NCI-H345 (cell line): Measurements from ENCODE around the gene PCDHGB7.
"Not testable (repeated sequence)": the region's sequence is repeated elsewhere in the genome, so short reads cannot be mapped to it uniquely, and the experiment has no call there.

ENCODE experiments used
- DNase-seq: peaks from one replicate; lab custom pipeline; 2025; lab: John Stamatoyannopoulos, UW

Gene PCDHGB7

DNA sequence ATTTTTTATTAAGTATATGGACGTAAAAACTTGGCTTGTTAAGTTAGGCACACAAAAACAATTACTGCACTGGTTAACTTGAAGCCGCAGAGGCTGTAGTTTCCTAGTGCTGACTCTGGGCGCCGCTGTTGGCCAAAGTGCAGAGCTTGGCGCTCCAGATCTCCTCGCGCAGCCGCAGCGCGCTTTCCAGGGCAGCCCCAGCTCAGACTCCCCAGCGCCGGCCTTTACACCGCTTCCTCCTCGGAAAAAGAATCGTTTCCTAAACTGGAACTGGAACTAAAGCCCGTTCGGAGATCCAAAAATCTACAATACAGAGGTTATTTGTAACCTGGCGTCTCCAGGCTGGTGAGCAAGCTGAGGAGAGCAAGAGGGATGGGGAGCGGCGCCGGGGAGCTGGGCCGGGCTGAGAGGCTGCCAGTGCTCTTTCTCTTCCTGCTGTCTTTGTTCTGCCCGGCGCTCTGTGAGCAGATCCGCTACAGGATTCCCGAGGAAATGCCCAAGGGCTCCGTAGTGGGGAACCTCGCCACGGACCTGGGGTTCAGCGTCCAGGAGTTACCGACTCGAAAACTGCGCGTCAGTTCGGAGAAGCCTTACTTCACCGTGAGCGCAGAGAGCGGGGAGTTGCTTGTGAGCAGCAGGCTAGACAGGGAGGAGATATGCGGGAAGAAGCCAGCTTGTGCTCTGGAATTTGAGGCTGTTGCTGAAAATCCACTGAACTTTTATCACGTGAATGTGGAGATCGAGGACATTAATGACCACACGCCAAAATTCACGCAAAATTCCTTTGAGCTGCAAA is 19.5 kb upstream of the PCDHGB7 start, which contains the start of gene PCDHGB5:
Gene PCDHGB5, plus strand, starts transcription at position 192 of the 796 bp plus-strand sequence. Its CDS starts 181 bp downstream, at position 373.
- not testable (repeated sequence) for DNase-seq

DNA sequence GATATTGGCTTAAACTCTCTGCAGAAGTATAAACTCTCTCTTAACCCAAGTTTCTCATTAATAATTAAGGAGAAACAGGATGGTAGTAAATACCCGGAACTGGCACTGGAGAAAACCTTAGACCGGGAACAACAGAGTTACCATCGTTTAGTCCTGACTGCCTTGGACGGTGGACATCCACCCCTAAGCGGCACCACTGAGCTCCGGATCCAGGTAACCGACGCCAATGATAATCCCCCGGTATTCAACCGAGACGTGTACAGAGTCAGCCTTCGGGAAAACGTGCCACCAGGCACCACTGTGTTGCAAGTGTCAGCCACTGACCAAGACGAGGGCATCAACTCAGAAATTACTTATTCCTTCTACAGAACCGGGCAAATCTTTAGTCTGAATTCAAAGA is 18.9 kb upstream of the PCDHGB7 start:
- DNase-seq: no peak

DNA sequence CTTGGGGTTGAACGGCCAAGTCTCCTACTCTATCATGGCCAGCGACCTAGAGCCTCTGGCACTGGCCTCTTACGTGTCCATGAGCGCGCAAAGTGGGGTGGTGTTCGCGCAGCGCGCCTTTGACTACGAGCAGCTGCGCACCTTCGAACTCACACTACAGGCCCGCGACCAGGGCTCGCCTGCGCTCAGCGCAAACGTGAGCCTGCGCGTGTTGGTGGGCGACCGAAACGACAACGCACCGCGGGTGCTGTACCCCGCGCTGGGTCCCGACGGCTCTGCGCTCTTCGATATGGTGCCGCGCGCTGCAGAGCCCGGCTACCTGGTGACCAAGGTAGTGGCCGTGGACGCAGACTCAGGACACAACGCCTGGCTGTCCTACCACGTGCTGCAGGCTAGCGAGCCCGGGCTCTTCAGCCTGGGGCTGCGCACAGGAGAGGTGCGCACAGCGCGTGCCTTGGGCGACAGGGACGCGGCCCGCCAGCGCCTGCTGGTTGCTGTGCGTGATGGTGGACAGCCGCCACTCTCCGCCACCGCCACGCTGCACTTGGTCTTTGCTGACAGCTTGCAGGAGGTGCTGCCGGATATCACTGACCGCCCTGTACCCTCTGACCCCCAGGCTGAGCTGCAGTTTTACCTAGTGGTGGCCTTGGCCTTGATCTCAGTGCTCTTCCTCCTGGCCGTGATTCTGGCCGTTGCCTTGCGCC is 17.8 kb upstream of the PCDHGB7 start:
- DNase-seq: no peak

DNA sequence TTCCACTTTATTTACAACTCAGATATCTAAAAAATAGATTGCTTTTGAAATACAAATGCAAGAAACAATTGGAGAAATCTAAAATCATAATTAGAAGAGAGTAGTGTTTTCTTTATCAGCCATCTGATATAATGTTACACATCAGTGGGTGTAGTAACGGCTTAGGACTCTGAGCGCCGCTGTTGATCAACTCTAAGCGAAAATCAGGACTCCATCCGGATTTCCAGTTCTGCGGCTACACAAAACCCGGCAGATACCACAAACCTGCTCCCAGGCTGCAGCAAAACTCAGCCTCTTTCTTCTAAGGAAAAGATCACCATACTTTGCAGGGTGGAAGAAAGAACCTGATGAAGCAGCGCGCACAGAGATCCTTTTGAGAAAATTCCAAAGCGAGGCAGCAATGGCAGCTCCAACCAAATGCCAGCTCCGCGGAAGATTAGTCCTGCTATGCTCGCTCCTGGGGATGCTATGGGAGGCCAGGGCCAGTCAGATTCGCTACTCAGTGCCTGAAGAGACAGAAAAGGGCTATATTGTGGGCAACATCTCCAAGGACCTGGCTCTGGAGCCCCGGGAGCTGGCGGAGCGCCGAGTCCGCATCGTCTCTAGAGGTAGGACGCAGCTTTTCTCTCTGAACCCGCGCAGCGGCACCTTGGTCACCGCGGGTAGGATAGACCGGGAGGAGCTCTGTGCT is 14.8 kb upstream of the PCDHGB7 start, which contains the start of gene PCDHGA9:
Gene PCDHGA9, plus strand, starts transcription at position 226 of the 691 bp plus-strand sequence. Its CDS starts 175 bp downstream, at position 401.
- no peak for DNase-seq

DNA sequence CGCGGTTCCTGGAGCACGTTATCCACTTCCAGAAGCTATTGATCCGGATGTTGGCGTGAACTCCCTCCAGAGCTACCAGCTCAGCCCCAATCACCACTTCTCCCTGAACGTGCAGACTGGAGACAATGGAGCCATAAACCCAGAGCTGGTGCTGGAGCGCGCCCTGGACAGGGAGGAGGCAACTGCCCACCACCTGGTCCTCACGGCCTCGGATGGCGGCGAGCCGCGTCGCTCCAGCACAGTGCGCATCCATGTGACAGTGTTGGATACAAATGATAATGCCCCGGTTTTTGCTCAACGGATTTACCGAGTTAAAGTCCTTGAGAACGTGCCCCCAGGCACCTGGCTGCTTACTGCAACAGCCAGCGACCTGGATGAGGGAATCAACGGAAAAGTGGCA is 14.1 kb upstream of the PCDHGB7 start:
- no peak for DNase-seq

DNA sequence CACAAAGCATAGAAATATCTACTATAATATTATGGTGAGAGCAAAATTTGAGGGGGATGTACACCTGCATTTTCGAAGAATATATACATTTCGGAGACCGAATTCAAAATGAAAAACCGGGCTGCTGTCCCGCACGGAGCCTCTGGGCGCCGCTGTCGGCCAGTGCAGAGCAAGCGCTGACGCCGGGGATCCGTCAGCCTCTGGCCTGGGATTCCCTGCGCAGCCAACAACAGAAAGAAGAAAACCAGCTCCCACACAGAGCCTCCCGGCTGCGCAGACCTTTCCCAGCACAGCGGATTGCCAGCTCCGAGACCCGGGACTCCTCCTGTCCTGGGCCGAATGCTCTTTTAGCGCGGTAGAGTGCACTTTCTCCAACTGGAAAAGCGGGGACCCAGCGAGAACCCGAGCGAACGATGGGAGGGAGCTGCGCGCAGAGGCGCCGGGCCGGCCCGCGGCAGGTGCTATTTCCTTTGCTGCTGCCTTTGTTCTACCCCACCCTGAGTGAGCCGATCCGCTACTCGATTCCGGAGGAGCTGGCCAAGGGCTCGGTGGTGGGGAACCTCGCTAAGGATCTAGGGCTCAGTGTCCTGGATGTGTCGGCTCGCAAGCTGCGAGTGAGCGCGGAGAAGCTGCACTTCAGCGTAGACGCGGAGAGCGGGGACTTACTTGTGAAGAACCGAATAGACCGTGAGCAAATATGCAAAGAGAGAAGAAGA is 9.5 kb upstream of the PCDHGB7 start, which contains the start of gene PCDHGB6:
Gene PCDHGB6, plus strand, starts transcription at position 232 of the 716 bp plus-strand sequence. Its CDS starts 182 bp downstream, at position 414.
- not testable (repeated sequence) for DNase-seq

DNA sequence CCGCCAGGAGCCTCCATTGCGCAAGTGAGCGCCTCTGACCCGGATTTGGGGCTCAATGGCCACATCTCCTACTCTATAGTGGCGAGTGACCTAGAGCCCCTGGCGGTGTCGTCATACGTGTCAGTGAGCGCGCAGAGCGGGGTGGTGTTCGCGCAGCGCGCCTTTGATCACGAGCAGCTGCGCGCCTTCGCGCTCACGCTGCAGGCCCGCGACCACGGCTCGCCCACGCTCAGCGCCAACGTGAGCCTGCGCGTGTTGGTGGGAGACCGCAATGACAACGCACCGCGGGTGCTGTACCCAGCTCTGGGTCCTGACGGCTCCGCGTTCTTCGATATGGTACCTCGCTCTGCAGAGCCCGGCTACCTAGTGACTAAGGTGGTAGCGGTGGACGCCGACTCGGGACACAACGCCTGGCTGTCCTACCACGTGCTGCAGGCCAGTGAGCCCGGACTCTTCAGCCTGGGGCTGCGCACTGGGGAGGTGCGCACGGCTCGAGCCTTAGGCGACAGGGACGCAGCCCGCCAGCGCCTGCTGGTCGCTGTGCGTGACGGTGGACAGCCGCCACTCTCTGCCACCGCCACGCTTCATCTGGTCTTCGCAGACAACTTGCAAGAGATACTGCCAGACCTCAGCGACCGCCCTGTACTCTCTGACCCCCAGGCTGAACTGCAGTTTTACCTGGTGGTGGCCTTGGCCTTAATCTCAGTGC is 7.7 kb upstream of the PCDHGB7 start:
- DNase-seq: no peak

DNA sequence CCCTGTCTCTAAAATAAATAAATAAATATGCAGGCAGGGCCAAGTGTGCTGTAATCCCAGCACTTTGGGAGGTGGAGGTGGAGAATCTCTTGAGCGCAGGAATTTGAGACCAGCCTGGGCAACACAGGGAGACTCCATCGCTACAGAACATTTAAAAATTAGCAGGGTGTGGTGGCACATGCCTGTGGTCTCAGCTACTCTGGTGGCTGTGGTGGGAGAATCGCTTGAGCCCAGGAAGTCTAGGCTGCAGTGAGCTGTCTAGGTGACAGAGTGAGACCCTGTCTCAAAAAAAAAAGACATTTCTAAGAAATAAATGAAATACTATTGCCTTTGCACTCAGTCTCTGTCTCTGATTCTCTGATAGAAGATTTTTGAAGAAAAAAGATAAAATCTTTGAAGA is 5.9 kb upstream of the PCDHGB7 start:
- no peak for DNase-seq

DNA sequence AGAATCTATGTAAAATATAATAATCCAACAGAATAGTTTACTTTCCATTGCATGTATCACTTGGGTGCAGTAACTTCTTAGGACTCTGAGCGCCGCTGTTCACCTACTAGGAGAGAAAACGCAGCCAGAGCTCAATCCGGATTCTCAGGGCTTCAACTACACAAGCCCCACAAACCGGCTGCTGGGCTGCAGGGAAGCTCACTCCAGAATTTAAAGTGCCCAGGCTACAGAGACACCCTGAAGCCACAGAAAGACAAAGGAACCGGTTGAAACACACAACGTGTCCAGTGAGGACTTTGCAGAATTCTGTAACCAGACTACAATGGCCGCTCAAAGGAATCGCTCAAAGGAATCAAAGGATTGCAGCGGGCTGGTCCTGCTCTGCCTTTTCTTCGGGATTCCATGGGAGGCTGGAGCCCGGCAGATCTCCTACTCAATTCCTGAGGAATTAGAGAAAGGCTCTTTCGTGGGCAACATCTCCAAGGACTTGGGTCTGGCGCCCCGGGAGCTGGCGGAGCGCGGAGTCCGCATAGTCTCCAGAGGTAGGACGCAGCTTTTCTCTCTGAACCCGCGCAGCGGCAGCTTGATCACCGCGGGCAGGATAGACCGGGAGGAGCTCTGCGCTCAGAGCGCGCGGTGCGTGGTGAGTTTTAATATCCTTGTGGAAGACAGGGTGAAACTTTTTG is 4.5 kb upstream of the PCDHGB7 start, which contains the start of gene PCDHGA10:
Gene PCDHGA10, plus strand, starts transcription at position 134 of the 686 bp plus-strand sequence. Its CDS starts 189 bp downstream, at position 323.
- peak; percentile 1 for DNase-seq

DNA sequence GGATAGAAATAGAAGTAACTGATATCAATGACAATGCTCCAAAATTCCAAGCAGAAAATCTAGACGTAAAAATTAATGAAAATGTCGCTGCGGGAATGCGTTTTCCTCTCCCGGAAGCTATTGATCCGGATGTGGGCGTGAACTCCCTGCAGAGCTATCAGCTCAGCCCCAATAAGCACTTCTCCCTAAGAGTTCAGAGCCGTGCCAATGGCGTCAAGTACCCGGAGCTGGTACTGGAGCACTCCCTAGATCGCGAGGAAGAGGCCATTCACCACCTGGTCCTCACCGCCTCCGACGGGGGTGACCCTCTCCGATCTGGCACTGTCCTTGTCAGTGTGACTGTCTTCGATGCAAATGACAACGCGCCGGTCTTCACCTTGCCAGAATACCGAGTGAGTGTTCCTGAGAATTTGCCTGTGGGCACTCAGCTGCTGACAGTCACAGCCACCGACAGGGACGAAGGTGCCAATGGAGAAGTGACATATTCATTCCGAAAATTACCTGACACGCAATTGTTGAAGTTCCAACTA is 3.9 kb upstream of the PCDHGB7 start:
- no peak for DNase-seq

DNA sequence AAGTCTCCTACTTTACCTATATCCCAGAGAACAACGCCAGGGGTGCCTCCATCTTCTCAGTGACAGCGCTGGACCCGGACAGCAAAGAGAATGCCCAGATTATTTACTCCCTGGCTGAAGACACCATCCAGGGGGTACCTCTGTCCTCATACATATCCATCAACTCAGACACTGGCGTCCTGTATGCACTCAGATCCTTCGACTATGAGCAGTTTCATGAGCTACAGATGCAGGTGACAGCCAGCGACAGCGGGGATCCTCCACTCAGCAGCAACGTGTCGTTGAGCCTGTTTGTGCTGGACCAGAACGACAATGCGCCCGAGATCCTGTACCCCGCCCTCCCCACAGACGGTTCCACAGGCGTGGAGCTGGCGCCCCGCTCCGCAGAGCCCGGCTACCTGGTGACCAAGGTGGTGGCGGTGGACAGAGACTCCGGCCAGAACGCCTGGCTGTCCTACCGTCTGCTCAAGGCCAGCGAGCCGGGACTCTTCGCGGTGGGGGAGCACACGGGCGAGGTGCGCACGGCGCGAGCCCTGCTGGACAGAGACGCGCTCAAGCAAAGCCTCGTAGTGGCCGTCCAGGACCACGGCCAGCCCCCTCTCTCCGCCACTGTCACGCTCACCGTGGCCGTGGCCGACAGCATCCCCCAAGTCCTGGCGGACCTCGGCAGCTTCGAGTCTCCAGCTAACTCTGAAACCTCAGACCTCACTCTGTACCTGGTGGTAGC is 2.8 kb upstream of the PCDHGB7 start:
- not testable (repeated sequence) for DNase-seq

DNA sequence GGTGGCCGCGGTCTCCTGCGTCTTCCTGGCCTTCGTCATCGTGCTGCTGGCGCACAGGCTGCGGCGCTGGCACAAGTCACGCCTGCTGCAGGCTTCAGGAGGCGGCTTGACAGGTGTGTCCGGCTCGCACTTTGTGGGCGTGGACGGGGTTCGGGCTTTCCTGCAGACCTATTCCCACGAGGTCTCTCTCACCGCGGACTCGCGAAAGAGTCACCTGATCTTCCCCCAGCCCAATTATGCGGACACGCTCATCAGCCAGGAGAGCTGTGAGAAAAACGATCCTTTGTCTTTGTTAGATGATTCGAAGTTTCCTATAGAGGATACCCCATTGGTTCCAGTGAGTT is 2.2 kb upstream of the PCDHGB7 start:
- not testable (repeated sequence) for DNase-seq

DNA sequence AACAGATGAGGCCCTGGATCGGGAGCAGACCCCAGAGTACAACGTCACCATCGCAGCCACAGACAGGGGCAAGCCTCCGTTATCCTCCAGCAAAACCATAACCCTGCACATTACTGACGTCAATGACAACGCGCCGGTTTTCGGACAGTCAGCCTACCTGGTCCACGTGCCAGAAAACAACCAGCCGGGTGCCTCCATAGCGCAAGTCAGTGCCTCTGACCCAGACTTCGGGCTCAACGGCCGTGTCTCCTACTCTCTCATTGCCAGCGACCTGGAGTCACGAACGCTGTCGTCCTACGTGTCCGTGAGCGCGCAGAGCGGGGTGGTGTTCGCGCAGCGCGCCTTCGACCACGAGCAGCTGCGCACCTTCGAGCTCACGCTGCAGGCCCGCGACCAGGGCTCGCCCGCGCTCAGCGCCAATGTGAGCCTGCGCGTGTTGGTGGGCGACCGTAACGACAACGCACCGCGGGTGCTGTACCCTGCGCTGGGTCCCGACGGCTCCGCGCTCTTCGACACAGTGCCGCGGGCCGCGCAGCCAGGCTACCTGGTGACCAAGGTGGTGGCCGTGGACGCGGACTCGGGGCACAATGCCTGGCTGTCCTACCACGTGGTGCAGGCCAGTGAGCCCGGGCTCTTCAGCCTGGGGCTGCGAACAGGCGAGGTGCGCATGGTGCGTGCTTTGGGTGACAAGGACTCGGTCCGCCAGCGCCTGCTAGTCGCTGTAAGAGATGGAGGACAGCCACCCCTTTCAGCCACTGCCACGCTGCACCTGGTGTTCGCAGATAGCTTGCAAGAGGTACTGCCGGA is 1.8 kb downstream of the PCDHGB7 start:
- no peak for DNase-seq

DNA sequence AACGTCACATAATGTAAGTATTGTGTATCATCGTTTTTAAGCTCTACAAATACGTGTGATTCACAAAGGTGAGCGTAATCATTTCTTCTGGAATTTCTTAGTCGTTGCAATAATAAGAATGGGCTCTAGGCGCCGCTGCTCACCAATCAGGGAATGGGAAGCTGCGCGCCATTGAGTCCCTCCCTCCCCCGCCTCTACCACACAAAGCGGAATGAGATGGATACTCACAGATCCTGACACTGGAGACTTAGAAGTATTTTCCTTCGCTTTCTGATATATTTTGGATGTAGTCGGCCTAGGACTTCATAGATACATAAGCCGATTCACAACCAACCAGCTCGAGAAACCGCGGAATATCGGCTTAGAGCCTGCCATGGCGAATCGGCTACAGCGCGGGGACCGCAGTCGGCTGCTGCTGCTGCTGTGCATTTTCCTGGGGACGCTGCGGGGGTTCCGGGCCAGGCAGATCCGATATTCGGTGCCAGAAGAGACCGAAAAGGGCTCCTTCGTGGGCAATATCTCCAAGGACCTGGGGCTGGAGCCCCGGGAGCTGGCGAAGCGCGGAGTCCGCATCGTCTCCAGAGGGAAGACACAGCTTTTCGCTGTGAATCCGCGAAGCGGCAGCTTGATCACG is 3.5 kb downstream of the PCDHGB7 start, which contains the start of gene PCDHGA11:
Gene PCDHGA11, plus strand, starts transcription at position 197 of the 634 bp plus-strand sequence. Its CDS starts 177 bp downstream, at position 374.
- DNase-seq: no peak

DNA sequence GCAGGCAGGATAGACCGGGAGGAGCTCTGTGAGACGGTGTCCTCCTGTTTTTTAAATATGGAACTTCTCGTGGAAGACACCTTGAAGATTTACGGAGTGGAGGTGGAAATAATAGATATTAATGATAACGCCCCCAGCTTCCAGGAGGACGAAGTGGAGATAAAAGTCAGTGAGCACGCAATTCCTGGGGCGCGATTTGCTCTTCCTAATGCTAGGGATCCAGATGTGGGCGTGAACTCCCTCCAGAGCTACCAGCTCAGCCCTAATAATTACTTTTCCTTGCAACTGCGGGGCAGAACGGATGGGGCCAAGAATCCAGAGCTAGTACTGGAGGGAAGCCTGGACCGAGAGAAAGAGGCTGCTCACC is 4.0 kb downstream of the PCDHGB7 start:
- no peak for DNase-seq

DNA sequence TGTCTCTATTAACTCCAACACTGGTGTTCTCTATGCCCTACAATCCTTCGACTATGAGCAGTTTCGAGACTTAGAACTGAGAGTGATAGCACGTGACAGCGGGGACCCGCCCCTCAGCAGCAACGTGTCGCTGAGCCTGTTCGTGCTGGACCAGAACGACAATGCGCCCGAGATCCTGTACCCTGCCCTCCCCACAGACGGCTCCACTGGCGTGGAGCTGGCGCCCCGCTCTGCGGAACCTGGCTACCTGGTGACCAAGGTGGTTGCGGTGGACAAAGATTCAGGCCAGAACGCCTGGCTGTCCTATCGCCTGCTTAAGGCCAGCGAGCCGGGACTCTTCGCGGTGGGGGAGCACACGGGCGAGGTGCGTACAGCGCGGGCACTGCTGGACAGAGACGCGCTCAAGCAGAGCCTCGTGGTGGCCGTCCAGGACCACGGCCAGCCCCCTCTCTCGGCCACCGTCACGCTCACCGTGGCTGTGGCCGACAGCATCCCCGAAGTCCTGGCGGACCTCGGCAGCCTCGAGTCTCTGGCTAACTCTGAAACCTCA is 5.3 kb downstream of the PCDHGB7 start:
- no peak for DNase-seq

DNA sequence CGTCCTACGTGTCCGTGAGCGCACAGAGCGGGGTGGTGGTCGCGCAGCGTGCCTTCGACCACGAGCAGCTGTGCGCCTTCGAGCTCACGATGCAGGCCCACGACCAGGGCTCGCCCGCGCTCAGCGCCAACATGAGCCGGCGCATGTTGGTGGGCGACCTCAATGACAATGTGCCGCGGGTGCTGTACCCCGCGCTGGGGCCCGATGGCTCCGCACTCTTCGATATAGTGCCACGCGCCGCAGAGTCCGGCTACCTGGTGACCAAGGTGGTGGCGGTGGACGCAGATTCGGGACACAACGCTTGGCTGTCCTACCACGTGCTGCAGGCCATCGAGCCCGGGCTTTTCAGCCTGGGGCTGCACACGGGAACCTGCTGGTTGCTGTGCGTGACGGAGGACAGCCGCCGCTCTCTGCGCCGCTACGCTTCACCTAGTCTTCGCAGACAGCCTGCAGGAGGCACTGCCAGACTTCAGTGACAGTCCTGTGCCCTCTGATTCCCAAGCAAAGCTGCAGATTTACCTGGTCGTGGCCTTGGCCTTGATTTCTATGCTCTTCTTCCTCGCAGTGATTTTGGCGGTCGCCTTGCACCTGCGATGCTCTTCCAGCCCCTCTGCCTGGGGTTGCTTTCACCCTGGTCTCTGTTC is 10.4 kb downstream of the PCDHGB7 start:
- no peak for DNase-seq
